ENCODE results near the gene WDR31.

Gene WDR31

GRCh38 chr9:113320051-113320450, 20.0 kb downstream of the WDR31 start:
- no peak for TF ChIP-seq CTCF (conservative IDR thresholded peaks at IDR 0.05; ENCODE audit: low read depth, low read length)
- H3K79me2 ChIP-seq (ENCODE audit: insufficient read depth, low read depth): no peaks in the 10 kb centered on the region
- H3K27me3 ChIP-seq (ENCODE audit: insufficient read depth, low read depth): no peaks in the 10 kb centered on the region
- H3K4me3 ChIP-seq (IDR thresholded peaks at IDR 0.05; ENCODE audit: insufficient read depth, low read depth, low read length): no peak overlapping the region
- no peaks in the 10 kb centered on the region for H4K20me1 ChIP-seq (ENCODE audit: insufficient read depth)
- no peak overlapping the region for H2AFZ ChIP-seq (ENCODE audit: low read depth)
- H3K27ac ChIP-seq: no peak overlapping the region
- H3K4me1 ChIP-seq (ENCODE audit: low read depth, poor library complexity, severe bottlenecking): no peaks in the 10 kb centered on the region
- no peaks in the 10 kb centered on the region for H3K36me3 ChIP-seq (ENCODE audit: insufficient read depth)
- no peak overlapping the region for H3K9ac ChIP-seq
- no peak overlapping the region for H3K4me2 ChIP-seq

GRCh38 chr9:113319054-113319453, 21.0 kb downstream of the WDR31 start:
- TF ChIP-seq CTCF (conservative IDR thresholded peaks at IDR 0.05; ENCODE audit: low read depth, low read length): no peak
- Histone ChIP-seq H4K20me1 (ENCODE audit: insufficient read depth) (no peaks in the 10 kb centered on the region), H3K27me3 (ENCODE audit: insufficient read depth, low read depth) (no peaks in the 10 kb centered on the region), H3K4me2 (no peak overlapping the region), H3K27ac (no peak overlapping the region), H3K4me3 (IDR thresholded peaks at IDR 0.05; ENCODE audit: insufficient read depth, low read depth, low read length) (no peak overlapping the region), H3K36me3 (ENCODE audit: insufficient read depth) (no peaks in the 10 kb centered on the region), H2AFZ (ENCODE audit: low read depth) (no peak overlapping the region), H3K9ac (no peak overlapping the region), H3K79me2 (ENCODE audit: insufficient read depth, low read depth) (no peaks in the 10 kb centered on the region), H3K4me1 (ENCODE audit: low read depth, poor library complexity, severe bottlenecking) (no peaks in the 10 kb centered on the region)

GRCh38 chr9:113317777-113318176, 22.3 kb downstream of the WDR31 start:
- no peak overlapping the region for H3K4me3 ChIP-seq (IDR thresholded peaks at IDR 0.05; ENCODE audit: insufficient read depth, low read depth, low read length)
- no peak for TF ChIP-seq CTCF (conservative IDR thresholded peaks at IDR 0.05; ENCODE audit: low read depth, low read length)
- no peak overlapping the region for H3K4me2 ChIP-seq
- H3K36me3 ChIP-seq (ENCODE audit: insufficient read depth): no peaks in the 10 kb centered on the region
- no peak overlapping the region for H3K9ac ChIP-seq
- no peaks in the 10 kb centered on the region for H3K4me1 ChIP-seq (ENCODE audit: low read depth, poor library complexity, severe bottlenecking)
- H3K79me2 ChIP-seq (ENCODE audit: insufficient read depth, low read depth): no peaks in the 10 kb centered on the region
- H3K27ac ChIP-seq: no peak overlapping the region
- H4K20me1 ChIP-seq (ENCODE audit: insufficient read depth): no peaks in the 10 kb centered on the region
- H2AFZ ChIP-seq (ENCODE audit: low read depth): no peak overlapping the region
- H3K27me3 ChIP-seq (ENCODE audit: insufficient read depth, low read depth): no peaks in the 10 kb centered on the region

GRCh38 chr9:113316030-113316429, 24.0 kb downstream of the WDR31 start:
- H3K79me2 ChIP-seq (ENCODE audit: insufficient read depth, low read depth): no peaks in the 10 kb centered on the region
- H2AFZ ChIP-seq (ENCODE audit: low read depth): no peak overlapping the region

More at GRCh38 chr9:113316030-113316429, 24.0 kb downstream of the WDR31 start:
- Histone ChIP-seq H3K27ac (no peak overlapping the region), H3K9ac (no peak overlapping the region), H4K20me1 (ENCODE audit: insufficient read depth) (no peaks in the 10 kb centered on the region), H3K4me3 (IDR thresholded peaks at IDR 0.05; ENCODE audit: insufficient read depth, low read depth, low read length) (no peak overlapping the region), H3K27me3 (ENCODE audit: insufficient read depth, low read depth) (no peaks in the 10 kb centered on the region), H3K4me1 (ENCODE audit: low read depth, poor library complexity, severe bottlenecking) (no peaks in the 10 kb centered on the region), H3K36me3 (ENCODE audit: insufficient read depth) (no peaks in the 10 kb centered on the region), H3K4me2 (no peak overlapping the region)
- no peak for TF ChIP-seq CTCF (conservative IDR thresholded peaks at IDR 0.05; ENCODE audit: low read depth, low read length)
